BLaER1 treated with 17β-estradiol and CSF1 and Interleukin-3, amounts not matched to agents 10 nM and 100 nM (cell line): ENCODE results near the gene PIK3R1.

Experiments
- H3K27ac ChIP-seq, 11 experiments: shearing (Covaris generic); formaldehyde crosslinking; 2 replicates each; pipeline ENCODE4 v1.8.1; 2022
- H3K27me3 ChIP-seq, 11 experiments: shearing (Covaris generic); formaldehyde crosslinking; 2 replicates each; pipeline ENCODE4 v1.8.1; 2022
- H3K36me3 ChIP-seq, 11 experiments: shearing (Covaris generic); formaldehyde crosslinking; 2 replicates each; pipeline ENCODE4 v1.8.1; 2022
- H3K4me1 ChIP-seq, 10 experiments: shearing (Covaris generic); formaldehyde crosslinking; 2 replicates each; pipeline ENCODE4 v1.8.1; 2022
- H3K4me2 ChIP-seq, 11 experiments: shearing (Covaris generic); formaldehyde crosslinking; 2 replicates each; pipeline ENCODE4 v1.8.1; 2022
- H3K4me3 ChIP-seq, 10 experiments: shearing (Covaris generic); formaldehyde crosslinking; 2 replicates each; pipeline ENCODE4 v1.8.1; 2022
- H3K9ac ChIP-seq, 11 experiments: shearing (Covaris generic); formaldehyde crosslinking; 2 replicates each; pipeline ENCODE4 v1.8.1; 2022
- H3K9me3 ChIP-seq, 11 experiments: shearing (Covaris generic); formaldehyde crosslinking; replicated peaks in 1 of 11; 2 replicates each; pipeline ENCODE4 v1.8.1; 2022
- H4K20me1 ChIP-seq, 11 experiments: shearing (Covaris generic); formaldehyde crosslinking; 2 replicates each; pipeline ENCODE4 v1.8.1; 2022
- Cebpa-rat ChIP-seq, 11 experiments: shearing (Covaris generic); IDR thresholded peaks; 2 replicates each; pipeline ENCODE4 v1.8.1; 2022

PIK3R1 gene

DNA sequence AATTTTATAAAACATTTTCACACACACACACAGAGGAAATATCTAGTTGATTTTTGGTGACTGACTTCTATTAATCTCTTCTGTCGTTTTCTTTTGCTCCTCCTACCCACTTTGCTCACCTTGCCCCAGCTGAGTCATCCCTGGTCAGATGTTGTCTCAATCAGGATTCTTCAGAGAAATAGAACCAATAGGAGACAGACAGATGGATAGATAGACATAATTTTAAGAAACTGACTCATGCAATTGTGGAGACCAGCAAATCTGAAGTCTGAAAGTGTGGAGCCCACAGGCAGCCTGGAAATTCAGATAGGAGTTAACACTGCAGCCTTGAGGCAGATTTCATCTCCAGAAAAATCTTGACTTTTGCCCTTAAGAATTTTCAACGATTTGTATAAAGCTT is 37.0 kb upstream of the PIK3R1 start:
- H3K4me3 ChIP-seq, result no peak overlapping the region
- H3K4me2 ChIP-seq, result no peak overlapping the region
- H3K9ac ChIP-seq, result no peak overlapping the region
- H4K20me1 ChIP-seq, result no peaks in the 10 kb centered on the region
- H3K27me3 ChIP-seq, result no peaks in the 10 kb centered on the region
- no peaks in the 10 kb centered on the region for H3K36me3 ChIP-seq
- no peak overlapping the region for H3K27ac ChIP-seq
- TF ChIP-seq Cebpa-rat (IDR thresholded peaks at IDR 0.05), result no peak
- H3K9me3 ChIP-seq, result no peaks in the 10 kb centered on the region
- peaks cover 0 to 11% (median 0%) of the 10 kb centered on the region in 10 experiments; a peak in 3 of 20 replicates for H3K4me1 ChIP-seq

- Histone ChIP-seq H3K4me2 (no peak overlapping the region), H3K4me3 (no peak overlapping the region), H3K27me3 (no peaks in the 10 kb centered on the region), H3K27ac (no peak overlapping the region), H3K9me3 (peaks cover 0 to 4% (median under 1%) of the 10 kb centered on the region in 11 experiments; a peak in 5 of 22 replicates), H3K9ac (no peak overlapping the region), H3K36me3 (no peaks in the 10 kb centered on the region), H3K4me1 (peaks cover 0 to 11% (median 0%) of the 10 kb centered on the region in 10 experiments; a peak in 3 of 20 replicates), H4K20me1 (no peaks in the 10 kb centered on the region)
- no peak for TF ChIP-seq Cebpa-rat (IDR thresholded peaks at IDR 0.05)
Observed at GRCh38 chr5:68180121-68181038, 35.2 kb upstream of the PIK3R1 start.

- Histone ChIP-seq H3K27me3 (no peaks in the 10 kb centered on the region), H3K9ac (no peak overlapping the region), H3K4me3 (no peak overlapping the region), H3K27ac (no peak overlapping the region), H3K4me1 (peaks cover 0 to 11% (median 0%) of the 10 kb centered on the region in 10 experiments; a peak in 3 of 20 replicates), H3K4me2 (no peak overlapping the region), H3K36me3 (no peaks in the 10 kb centered on the region), H3K9me3 (peaks cover 0 to 7% (median 4%) of the 10 kb centered on the region in 11 experiments; a peak in 5 of 22 replicates), H4K20me1 (no peaks in the 10 kb centered on the region)
- TF ChIP-seq Cebpa-rat (IDR thresholded peaks at IDR 0.05), result no peak
Observed at GRCh38 chr5:68181039-68181599, 34.4 kb upstream of the PIK3R1 start.

DNA sequence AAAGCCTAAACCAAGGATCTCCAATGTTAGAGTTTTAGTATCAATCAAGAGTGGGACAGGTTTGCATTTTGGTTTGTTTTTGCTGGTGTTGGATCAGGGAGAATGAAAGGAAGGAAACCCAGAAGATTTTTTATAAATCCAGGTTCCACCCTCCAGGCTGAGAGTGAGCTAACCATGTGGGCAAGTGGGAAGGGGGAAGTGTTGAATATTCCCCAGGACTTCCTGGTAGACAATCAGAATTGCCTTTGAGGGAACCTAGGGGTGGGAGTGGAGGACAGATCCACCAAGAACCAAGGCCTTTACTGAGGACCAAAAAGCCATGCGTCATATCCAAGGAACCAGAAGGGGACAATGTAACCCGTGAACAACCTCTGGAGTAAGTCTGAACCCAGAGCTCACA is 33.5 kb upstream of the PIK3R1 start:
- peaks cover 0 to 8% (median 5%) of the 10 kb centered on the region in 11 experiments; a peak in 5 of 22 replicates for H3K9me3 ChIP-seq
- no peak for TF ChIP-seq Cebpa-rat (IDR thresholded peaks at IDR 0.05)
- no peaks in the 10 kb centered on the region for H3K36me3 ChIP-seq
- no peak overlapping the region for H3K9ac ChIP-seq
- no peaks in the 10 kb centered on the region for H4K20me1 ChIP-seq
- H3K4me1 ChIP-seq, result peaks cover 0 to 11% (median 0%) of the 10 kb centered on the region in 10 experiments; a peak in 3 of 20 replicates
- peak overlapping the region in 3 of 11 experiments; percentile 24 to 52 (median 44); a peak in 3 of 22 replicates for H3K4me2 ChIP-seq
- no peak overlapping the region for H3K27ac ChIP-seq
- H3K4me3 ChIP-seq, result no peak overlapping the region
- no peaks in the 10 kb centered on the region for H3K27me3 ChIP-seq

DNA sequence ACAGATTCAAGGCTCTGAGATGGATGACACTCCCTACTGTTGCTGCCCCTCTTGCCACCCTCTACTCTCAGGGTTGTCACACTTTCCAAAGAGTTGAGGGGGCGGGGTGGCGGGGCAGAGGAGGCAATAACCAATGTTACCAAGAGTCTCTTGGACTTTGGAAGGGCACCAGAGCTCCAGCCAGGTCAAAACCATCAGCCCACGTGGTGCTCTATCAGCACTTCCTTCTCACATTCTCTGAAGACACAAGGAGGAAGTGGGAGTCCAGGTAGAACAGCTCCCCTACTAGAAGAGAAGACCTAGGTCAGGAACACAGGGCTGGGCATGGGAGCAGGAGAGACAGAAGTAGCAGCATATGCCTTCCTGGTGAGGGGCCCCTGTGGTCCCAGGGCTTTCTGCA is 33.0 kb upstream of the PIK3R1 start:
- H3K9ac ChIP-seq, result no peak overlapping the region
- H4K20me1 ChIP-seq, result no peaks in the 10 kb centered on the region
- H3K27me3 ChIP-seq, result no peaks in the 10 kb centered on the region
- TF ChIP-seq Cebpa-rat (IDR thresholded peaks at IDR 0.05), result no peak
- H3K4me2 ChIP-seq, result peak overlapping the region in 3 of 11 experiments; percentile 24 to 52 (median 44); a peak in 3 of 22 replicates
- H3K9me3 ChIP-seq, result peaks cover 0 to 8% (median 5%) of the 10 kb centered on the region in 11 experiments; a peak in 5 of 22 replicates
- no peak overlapping the region for H3K4me3 ChIP-seq
- H3K4me1 ChIP-seq, result peaks cover 0 to 11% (median 0%) of the 10 kb centered on the region in 10 experiments; a peak in 3 of 20 replicates
- H3K36me3 ChIP-seq, result no peaks in the 10 kb centered on the region
- no peak overlapping the region for H3K27ac ChIP-seq

DNA sequence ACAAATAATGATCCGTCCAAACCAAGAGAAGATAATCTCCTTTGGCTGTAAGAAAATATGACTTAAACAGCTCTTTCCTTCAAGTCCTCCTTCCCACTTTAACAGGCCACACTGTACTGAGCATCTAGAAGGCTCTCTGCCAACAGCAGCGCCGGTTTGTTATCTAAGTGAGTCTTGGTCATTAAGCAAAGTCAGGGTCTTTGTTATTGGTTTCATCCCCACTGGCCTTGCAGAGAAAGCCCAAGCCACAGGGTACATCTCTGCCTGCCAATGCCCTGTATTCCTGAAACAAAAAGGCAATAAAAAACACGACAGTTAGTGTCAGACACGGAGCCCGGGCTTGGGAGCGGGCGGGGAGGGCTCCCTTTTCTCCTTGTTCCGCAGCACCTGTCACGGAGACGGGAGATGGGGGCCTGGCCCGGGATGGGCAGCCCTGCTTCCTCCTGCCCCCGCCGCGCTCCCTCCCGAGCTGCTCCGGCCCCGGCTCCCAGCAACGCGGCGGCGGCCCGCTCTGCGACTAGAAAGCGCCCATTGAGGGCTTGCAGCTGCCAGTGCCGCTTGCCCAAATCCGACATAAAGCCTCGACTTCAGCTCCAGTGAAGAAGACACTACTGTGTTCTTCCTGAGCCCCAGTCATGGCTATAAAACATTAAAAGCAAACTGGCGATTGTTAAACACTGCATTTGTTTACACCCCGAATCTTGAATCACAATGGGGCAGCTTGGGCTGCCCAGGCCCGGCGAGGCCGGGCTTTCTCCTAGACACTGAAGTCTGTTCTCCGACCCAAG is 28.1 kb upstream of the PIK3R1 start:
- Histone ChIP-seq H3K9ac (no peak overlapping the region), H3K4me1 (peaks cover 5 to 18% (median 10%) of the 10 kb centered on the region in 10 experiments; a peak in 17 of 20 replicates), H3K36me3 (no peaks in the 10 kb centered on the region), H3K27ac (no peak overlapping the region), H3K9me3 (peaks cover 0 to 8% (median 5%) of the 10 kb centered on the region in 11 experiments; a peak in 5 of 22 replicates), H4K20me1 (no peaks in the 10 kb centered on the region), H3K4me3 (no peak overlapping the region), H3K4me2 (no peak overlapping the region), H3K27me3 (no peaks in the 10 kb centered on the region)
- TF ChIP-seq Cebpa-rat (IDR thresholded peaks at IDR 0.05), result no peak

DNA sequence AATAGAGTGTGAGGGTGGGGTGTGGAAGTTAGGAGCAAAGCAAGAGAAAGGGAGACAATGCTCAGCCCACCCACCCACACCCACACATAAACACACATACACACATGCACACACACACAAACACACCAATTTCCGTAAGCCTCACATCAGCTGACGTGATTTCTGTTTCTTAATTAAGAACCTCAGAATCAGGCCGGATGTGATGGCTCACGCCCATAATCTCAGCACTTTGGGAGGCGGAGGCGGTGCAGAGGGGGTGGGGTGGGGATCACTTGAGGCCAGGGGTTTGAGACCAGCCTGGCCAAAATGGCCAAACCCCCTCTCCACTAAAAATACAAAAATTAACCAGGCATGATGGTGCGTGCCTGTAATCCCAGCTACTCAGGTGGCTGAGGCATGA is 26.4 kb upstream of the PIK3R1 start:
- Histone ChIP-seq H3K4me1 (peaks cover 12 to 33% (median 24%) of the 10 kb centered on the region in 10 experiments), H3K9ac (no peak overlapping the region), H3K4me3 (no peak overlapping the region), H4K20me1 (no peaks in the 10 kb centered on the region), H3K4me2 (no peak overlapping the region), H3K9me3 (peaks cover 0 to 8% (median 5%) of the 10 kb centered on the region in 11 experiments; a peak in 5 of 22 replicates), H3K27ac (no peak overlapping the region), H3K27me3 (no peaks in the 10 kb centered on the region), H3K36me3 (no peaks in the 10 kb centered on the region)
- TF ChIP-seq Cebpa-rat (IDR thresholded peaks at IDR 0.05), result no peak

- no peak for TF ChIP-seq Cebpa-rat (IDR thresholded peaks at IDR 0.05)
- no peaks in the 10 kb centered on the region for H4K20me1 ChIP-seq
- H3K9ac ChIP-seq, result no peak overlapping the region
- H3K9me3 ChIP-seq, result peaks cover 0 to 8% (median 5%) of the 10 kb centered on the region in 11 experiments; a peak in 5 of 22 replicates
- no peaks in the 10 kb centered on the region for H3K36me3 ChIP-seq
- no peak overlapping the region for H3K4me3 ChIP-seq
- no peaks in the 10 kb centered on the region for H3K27me3 ChIP-seq
- H3K4me2 ChIP-seq, result no peak overlapping the region
- peaks cover 12 to 37% (median 27%) of the 10 kb centered on the region in 10 experiments for H3K4me1 ChIP-seq
- no peak overlapping the region for H3K27ac ChIP-seq
Observed at GRCh38 chr5:68189613-68190012, 25.9 kb upstream of the PIK3R1 start.
